Measurements from ENCODE around the gene SCN5A.

The SCN5A gene

DNA sequence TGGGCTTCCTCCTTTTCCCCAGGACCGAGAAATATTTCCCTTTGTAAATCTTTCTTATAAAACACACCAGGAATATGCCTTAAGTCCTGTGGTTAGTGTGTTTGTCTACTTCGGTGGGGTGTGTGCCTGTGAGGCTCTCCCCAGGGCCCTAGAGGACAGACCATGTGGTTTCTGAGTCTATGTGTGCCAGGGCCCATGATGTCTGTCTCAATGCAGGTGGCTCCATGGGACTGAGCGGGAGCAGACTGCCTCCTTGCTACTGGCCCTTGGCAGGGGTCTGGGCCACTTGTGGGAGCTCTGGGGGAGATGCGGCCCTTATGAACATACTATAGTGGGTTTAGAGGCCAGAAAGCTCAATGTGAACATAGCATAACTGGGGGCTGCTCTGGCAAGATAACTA lies 37.6 kb downstream of the SCN5A start:
- Histone ChIP-seq H3K36me3 (replicated peaks; ENCODE audit: low read depth, low read length) (no peaks in the 10 kb centered on the region), H3K9me3 (ENCODE audit: insufficient read depth, low read length) (no peaks in the 10 kb centered on the region), H3K9ac (ENCODE audit: low read length) (no peak overlapping the region), H3K4me1 (ENCODE audit: low read length) (no peaks in the 10 kb centered on the region), H3K27me3 (ENCODE audit: low read depth, low read length) (peaks cover 16% of the 10 kb centered on the region), H2AFZ (ENCODE audit: low read depth, low read length) (no peak overlapping the region), H3K4me3 (ENCODE audit: low read length) (no peak overlapping the region), H3K27ac (ENCODE audit: low read length) (no peak overlapping the region), H4K20me1 (ENCODE audit: insufficient read depth, low read length) (no peaks in the 10 kb centered on the region), H3K79me2 (ENCODE audit: low read length) (no peaks in the 10 kb centered on the region), H3K4me2 (ENCODE audit: low read length) (no peak overlapping the region)
- no peak for TF ChIP-seq CTCF (IDR thresholded peaks at IDR 0.05; ENCODE audit: low read depth, low read length)
- no peak for TF ChIP-seq EZH2phosphoT487 (IDR thresholded peaks at IDR 0.05; ENCODE audit: low read depth)

- no peaks in the 10 kb centered on the region for H3K36me3 ChIP-seq (replicated peaks; ENCODE audit: low read depth, low read length)
- H3K27ac ChIP-seq (ENCODE audit: low read length), result no peak overlapping the region
- H3K4me2 ChIP-seq (ENCODE audit: low read length), result no peak overlapping the region
- no peaks in the 10 kb centered on the region for H3K9me3 ChIP-seq (ENCODE audit: insufficient read depth, low read length)
- no peaks in the 10 kb centered on the region for H3K4me1 ChIP-seq (ENCODE audit: low read length)
- TF ChIP-seq CTCF (IDR thresholded peaks at IDR 0.05; ENCODE audit: low read depth, low read length) (no peak), EZH2phosphoT487 (IDR thresholded peaks at IDR 0.05; ENCODE audit: low read depth) (no peak)
- peaks cover 12% of the 10 kb centered on the region; the same call in 1 of the 2 replicates for H3K27me3 ChIP-seq (ENCODE audit: low read depth, low read length)
- H3K9ac ChIP-seq (ENCODE audit: low read length), result no peak overlapping the region
- H3K4me3 ChIP-seq (ENCODE audit: low read length), result no peak overlapping the region
- H2AFZ ChIP-seq (ENCODE audit: low read depth, low read length), result no peak overlapping the region
- no peaks in the 10 kb centered on the region for H4K20me1 ChIP-seq (ENCODE audit: insufficient read depth, low read length)
- H3K79me2 ChIP-seq (ENCODE audit: low read length), result no peaks in the 10 kb centered on the region
Measured at GRCh38 chr3:38610934-38611333, 38.6 kb downstream of the SCN5A start.

- Histone ChIP-seq H3K9ac (ENCODE audit: low read length) (no peak overlapping the region), H4K20me1 (ENCODE audit: insufficient read depth, low read length) (no peaks in the 10 kb centered on the region), H3K79me2 (ENCODE audit: low read length) (no peaks in the 10 kb centered on the region), H3K4me3 (ENCODE audit: low read length) (no peak overlapping the region), H3K27ac (ENCODE audit: low read length) (no peak overlapping the region), H3K4me1 (ENCODE audit: low read length) (no peaks in the 10 kb centered on the region), H3K9me3 (ENCODE audit: insufficient read depth, low read length) (no peaks in the 10 kb centered on the region), H3K27me3 (ENCODE audit: low read depth, low read length) (0 out of 2 replicates have a peak, but pooled peaks cover 8% of the 10 kb centered on the region), H3K36me3 (replicated peaks; ENCODE audit: low read depth, low read length) (no peaks in the 10 kb centered on the region), H2AFZ (ENCODE audit: low read depth, low read length) (no peak overlapping the region), H3K4me2 (ENCODE audit: low read length) (no peak overlapping the region)
- TF ChIP-seq CTCF (IDR thresholded peaks at IDR 0.05; ENCODE audit: low read depth, low read length) (no peak), EZH2phosphoT487 (IDR thresholded peaks at IDR 0.05; ENCODE audit: low read depth) (no peak)
Measured at GRCh38 chr3:38610436-38610835, 39.1 kb downstream of the SCN5A start.

DNA sequence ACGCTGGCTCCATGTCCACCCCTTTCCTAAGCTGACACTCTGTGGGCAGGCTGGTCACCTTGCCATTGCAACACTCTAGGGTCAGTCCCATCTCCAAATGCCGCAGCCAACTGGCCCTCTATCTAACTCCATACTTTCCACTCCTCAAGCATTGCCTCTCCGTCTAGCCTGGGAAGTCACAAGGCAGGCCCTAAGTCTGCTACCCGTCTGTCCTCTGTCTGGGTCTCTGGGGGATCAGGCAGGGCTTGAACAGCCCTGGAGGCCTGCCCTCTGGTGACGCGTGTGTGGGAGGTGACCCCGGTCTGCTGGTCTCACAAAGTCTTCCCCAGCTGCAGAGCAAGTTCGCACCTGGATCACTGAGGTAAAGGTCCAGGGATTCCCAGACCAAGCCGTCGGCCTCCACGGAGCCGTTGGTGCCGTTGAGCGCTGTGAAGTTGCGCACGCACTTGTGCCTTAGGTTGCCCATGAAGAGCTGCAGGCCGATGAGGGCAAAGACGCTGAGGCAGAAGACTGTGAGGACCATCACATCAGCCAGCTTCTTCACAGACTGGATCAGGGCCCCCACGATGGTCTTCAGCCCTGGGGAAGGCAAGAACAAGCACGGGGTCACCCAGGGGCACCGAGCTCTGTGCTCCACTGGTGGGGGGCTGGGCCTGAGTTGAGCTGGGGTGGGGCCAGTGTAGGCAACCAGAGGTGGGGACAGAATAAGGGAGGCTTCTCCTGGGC lies 39.9 kb downstream of the SCN5A start:
- H3K27ac ChIP-seq (ENCODE audit: low read length), result no peak overlapping the region
- no peaks in the 10 kb centered on the region for H3K27me3 ChIP-seq (ENCODE audit: low read depth, low read length)
- no peaks in the 10 kb centered on the region for H3K79me2 ChIP-seq (ENCODE audit: low read length)
- no peaks in the 10 kb centered on the region for H3K36me3 ChIP-seq (replicated peaks; ENCODE audit: low read depth, low read length)
- H3K9ac ChIP-seq (ENCODE audit: low read length), result no peak overlapping the region
- H2AFZ ChIP-seq (ENCODE audit: low read depth, low read length), result no peak overlapping the region
- TF ChIP-seq EZH2phosphoT487 (IDR thresholded peaks at IDR 0.05; ENCODE audit: low read depth) (no peak), CTCF (IDR thresholded peaks at IDR 0.05; ENCODE audit: low read depth, low read length) (no peak)
- no peak overlapping the region for H3K4me3 ChIP-seq (ENCODE audit: low read length)
- no peaks in the 10 kb centered on the region for H3K9me3 ChIP-seq (ENCODE audit: insufficient read depth, low read length)
- no peaks in the 10 kb centered on the region for H3K4me1 ChIP-seq (ENCODE audit: low read length)
- H4K20me1 ChIP-seq (ENCODE audit: insufficient read depth, low read length), result no peaks in the 10 kb centered on the region
- no peak overlapping the region for H3K4me2 ChIP-seq (ENCODE audit: low read length)

Measured in OCI-LY3 (cell line).